Smooth muscle cell (in vitro differentiated cells): ENCODE measurements around the gene FGD4. TPM values are rescaled to one million over a fixed set of nuclear protein-coding genes. Genes with fewer than 3 reads are reported as not detected.

ENCODE experiments used
- DNase-seq: peaks from one replicate; lab custom pipeline; 2025; ENCODE audit not compliant: unreplicated experiment; lab: John Stamatoyannopoulos, UW
- H2AFZ ChIP-seq: fragments of 200-600 bp; sonication (generic); 2 replicates; pipeline ENCODE4 v1.6.0; 2016; ENCODE audit warnings: antibody characterized with exemption, low read depth, mild to moderate bottlenecking
- H3F3A ChIP-seq: fragments of 200-600 bp; sonication (generic); 2 replicates; pipeline ENCODE4 v1.6.0; 2017; ENCODE audit warnings: antibody characterized with exemption, low read depth
- H3K27ac ChIP-seq: fragments of 200-600 bp; sonication (generic); 2 replicates; pipeline ENCODE4 v1.5.1; 2016; ENCODE audit warnings: low read depth, mild to moderate bottlenecking
- H3K27me3 ChIP-seq: fragments of 200-600 bp; sonication (generic); 2 replicates; pipeline ENCODE4 v1.6.1; 2016; ENCODE audit warnings: low read depth, mild to moderate bottlenecking
- H3K36me3 ChIP-seq: fragments of 200-600 bp; sonication (generic); 2 replicates; pipeline ENCODE4 v1.5.1; 2016; ENCODE audit warnings: low read depth
- H3K4me1 ChIP-seq: fragments of 200-600 bp; sonication (generic); 2 replicates; pipeline ENCODE4 v1.5.1; 2016; ENCODE audit warnings: low read depth
- H3K4me2 ChIP-seq: fragments of 200-600 bp; sonication (generic); 2 replicates; pipeline ENCODE4 v1.6.0; 2016; ENCODE audit warnings: mild to moderate bottlenecking
- H3K4me3 ChIP-seq: fragments of 200-600 bp; sonication (generic); 2 replicates; pipeline ENCODE4 v1.5.1; 2016; ENCODE audit warnings: mild to moderate bottlenecking
- H3K79me2 ChIP-seq: fragments of 200-600 bp; sonication (generic); 2 replicates; pipeline ENCODE4 v1.6.0; 2016; ENCODE audit warnings: low read depth, mild to moderate bottlenecking
- H3K9ac ChIP-seq: fragments of 200-600 bp; sonication (generic); 2 replicates; pipeline ENCODE4 v1.6.0; 2016; ENCODE audit warnings: low read depth
- H3K9me3 ChIP-seq: fragments of 200-600 bp; sonication (generic); replicated peaks from 2 replicates; pipeline ENCODE4 v1.5.1; 2016; ENCODE audit warnings: low read depth
- H4K20me1 ChIP-seq: fragments of 200-600 bp; sonication (generic); 2 replicates; pipeline ENCODE4 v1.6.0; 2016; ENCODE audit warnings: low read depth
- WGBS: methylation state at CpG from one replicate; pipeline ENCODE4 v1.1.7; 2016; ENCODE audit warnings: low lambda C conversion rate; 5-methylcytosine and 5-hydroxymethylcytosine counted together
- polyA plus RNA-seq: library from polyadenylated mRNA; unstranded; fragments of >200 nt; fragmentation: Nextera tagmentation; extraction: Ambion mirVana; gene quantifications from 2 replicates; pipeline ENCODE4 v1.2.1, GENCODE V29; 2016
- total RNA-seq: library from RNA; depleted of rRNA; stranded (reverse); fragments of >200 nt; gene quantifications from 2 replicates; pipeline ENCODE4 v1.2.3, GENCODE V29; 2014
- TF ChIP-seq, protein P1 (sequence below): fragments of 200-600 bp; sonication (generic); IDR thresholded peaks from 2 replicates; pipeline ENCODE4 v1.5.1; 2017; ENCODE audit warnings: borderline replicate concordance, mild to moderate bottlenecking, antibody characterized with exemption; ENCODE audit not compliant: insufficient read depth, poor library complexity, severe bottlenecking

FGD4 gene
- total and polyA plus RNA-seq, 2 experiments from 2014 or later: 0.42 to 5.8 TPM

DNA sequence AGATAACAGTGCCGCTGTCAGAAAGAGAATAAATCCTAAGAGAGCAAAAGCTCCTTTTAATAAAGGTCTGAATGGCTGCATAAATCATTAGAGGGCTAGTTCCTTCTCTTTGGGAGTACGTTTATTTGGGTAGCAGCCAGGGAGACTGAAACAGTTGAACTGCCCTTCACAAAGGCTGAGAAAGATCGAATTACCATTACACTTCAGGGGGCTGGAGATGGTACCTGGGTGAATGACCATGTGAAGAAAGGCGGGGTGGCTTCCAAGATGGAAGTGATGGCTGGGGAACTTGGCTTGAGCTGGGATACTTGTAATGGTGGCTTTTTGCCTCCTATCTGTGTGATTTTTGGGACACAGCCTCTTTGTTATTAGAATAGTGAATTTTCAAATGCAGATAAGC, 1.7 kb upstream of the FGD4 start:
- no peak overlapping the region for H3K9ac ChIP-seq
- H4K20me1 ChIP-seq: no peaks in the 10 kb centered on the region
- H3K27ac ChIP-seq: no peak overlapping the region
- no peak overlapping the region for H2AFZ ChIP-seq
- peaks cover 6% of the 10 kb centered on the region for H3K79me2 ChIP-seq
- TF ChIP-seq, protein P1, sequence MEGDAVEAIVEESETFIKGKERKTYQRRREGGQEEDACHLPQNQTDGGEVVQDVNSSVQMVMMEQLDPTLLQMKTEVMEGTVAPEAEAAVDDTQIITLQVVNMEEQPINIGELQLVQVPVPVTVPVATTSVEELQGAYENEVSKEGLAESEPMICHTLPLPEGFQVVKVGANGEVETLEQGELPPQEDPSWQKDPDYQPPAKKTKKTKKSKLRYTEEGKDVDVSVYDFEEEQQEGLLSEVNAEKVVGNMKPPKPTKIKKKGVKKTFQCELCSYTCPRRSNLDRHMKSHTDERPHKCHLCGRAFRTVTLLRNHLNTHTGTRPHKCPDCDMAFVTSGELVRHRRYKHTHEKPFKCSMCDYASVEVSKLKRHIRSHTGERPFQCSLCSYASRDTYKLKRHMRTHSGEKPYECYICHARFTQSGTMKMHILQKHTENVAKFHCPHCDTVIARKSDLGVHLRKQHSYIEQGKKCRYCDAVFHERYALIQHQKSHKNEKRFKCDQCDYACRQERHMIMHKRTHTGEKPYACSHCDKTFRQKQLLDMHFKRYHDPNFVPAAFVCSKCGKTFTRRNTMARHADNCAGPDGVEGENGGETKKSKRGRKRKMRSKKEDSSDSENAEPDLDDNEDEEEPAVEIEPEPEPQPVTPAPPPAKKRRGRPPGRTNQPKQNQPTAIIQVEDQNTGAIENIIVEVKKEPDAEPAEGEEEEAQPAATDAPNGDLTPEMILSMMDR: no peak
- WGBS: 83% methylated on average over 4 of the region's 4 CpGs
- no peak for DNase-seq
- H3F3A ChIP-seq: peaks cover 4% of the 10 kb centered on the region
- peaks cover 17% of the 10 kb centered on the region for H3K27me3 ChIP-seq
- no peak overlapping the region for H3K4me3 ChIP-seq
- no peaks in the 10 kb centered on the region for H3K4me1 ChIP-seq
- H3K4me2 ChIP-seq: no peak overlapping the region
- H3K36me3 ChIP-seq: no peaks in the 10 kb centered on the region
- H3K9me3 ChIP-seq: no peaks in the 10 kb centered on the region

DNA sequence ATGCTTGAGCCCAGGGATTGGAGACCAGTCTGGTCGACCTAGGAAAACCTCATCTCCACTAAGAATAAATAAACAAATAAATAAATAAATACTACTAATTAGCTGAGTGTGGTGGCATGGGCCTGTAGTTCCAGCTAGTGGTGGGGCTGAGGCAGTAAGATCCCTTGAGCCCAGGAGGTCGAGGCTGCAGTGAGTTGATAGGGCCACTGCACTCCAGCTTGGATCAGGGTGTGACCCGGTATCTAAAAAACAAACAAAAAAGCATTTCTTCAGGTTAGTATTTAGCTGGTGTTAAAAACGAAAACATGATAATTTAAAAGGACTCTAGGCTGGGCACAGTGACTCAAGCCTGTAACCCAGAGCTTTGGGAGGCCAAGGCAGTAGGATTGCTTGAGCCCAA, 1.2 kb upstream of the FGD4 start:
- no peaks in the 10 kb centered on the region for H4K20me1 ChIP-seq

DNA sequence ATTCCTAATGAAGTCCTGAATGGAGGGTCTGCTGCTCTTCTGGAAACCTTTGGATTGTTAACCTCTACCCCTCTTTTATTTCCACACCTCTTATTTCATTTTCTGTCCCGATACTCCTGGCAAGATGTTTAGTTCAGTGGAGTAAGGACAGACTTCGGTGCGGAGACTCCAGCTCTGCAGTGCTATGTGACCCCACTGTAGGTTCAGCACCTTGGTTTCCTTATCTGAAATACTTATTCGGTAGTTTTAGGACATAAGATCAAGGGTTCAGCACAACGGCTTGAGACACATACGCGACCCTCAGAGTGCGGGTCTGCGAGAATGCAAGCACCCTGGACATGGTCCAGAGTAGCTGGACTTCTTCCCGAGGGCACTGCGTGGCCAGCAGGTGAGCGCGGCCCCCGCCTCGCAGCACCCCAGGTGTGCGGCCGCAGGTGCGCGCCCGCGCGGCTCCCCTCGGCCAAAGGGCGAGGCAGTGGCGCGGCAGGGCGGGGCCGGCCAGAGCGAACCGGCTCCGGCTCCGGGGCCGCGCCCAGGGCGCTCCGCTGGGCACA, 465 bp upstream of the FGD4 start:
- peaks cover 6% of the 10 kb centered on the region for H3K79me2 ChIP-seq
- H2AFZ ChIP-seq: peak overlapping the region; percentile 30
- no peaks in the 10 kb centered on the region for H4K20me1 ChIP-seq
- H3K4me3 ChIP-seq: peak overlapping the region; percentile 63
- DNase-seq: no peak
- no peak overlapping the region for H3K27ac ChIP-seq
- no peaks in the 10 kb centered on the region for H3K4me1 ChIP-seq
- H3K27me3 ChIP-seq: peaks cover 17% of the 10 kb centered on the region
- H3K36me3 ChIP-seq: no peaks in the 10 kb centered on the region
- 3% methylated on average over 32 of the region's 36 CpGs for WGBS
- TF ChIP-seq, protein P1: no peak
- peak overlapping the region; percentile 86 for H3K4me2 ChIP-seq
- no peak overlapping the region for H3K9ac ChIP-seq
- no peaks in the 10 kb centered on the region for H3K9me3 ChIP-seq
- peaks cover 4% of the 10 kb centered on the region for H3F3A ChIP-seq

More for the DNA sequence above, 1.2 kb upstream of the FGD4 start:
- Histone ChIP-seq H3F3A (peaks cover 4% of the 10 kb centered on the region), H2AFZ (no peak overlapping the region), H3K4me3 (no peak overlapping the region), H3K27me3 (peaks cover 17% of the 10 kb centered on the region), H3K4me2 (no peak overlapping the region), H3K4me1 (no peaks in the 10 kb centered on the region), H3K36me3 (no peaks in the 10 kb centered on the region), H3K9me3 (no peaks in the 10 kb centered on the region), H3K27ac (no peak overlapping the region), H3K79me2 (peaks cover 6% of the 10 kb centered on the region), H3K9ac (no peak overlapping the region)
- whole genome bisulfite sequencing: 88% methylated on average over 4 of the region's 4 CpGs
- DNase-seq: no peak
- TF ChIP-seq, protein P1: no peak

GRCh38 chr12:32400114-32400672, 835 bp downstream of the FGD4 start:
- DNase-seq: no peak
- Histone ChIP-seq H3F3A (no peaks in the 10 kb centered on the region), H3K4me2 (peak overlapping the region; percentile 86), H2AFZ (peak overlapping the region; percentile 22), H3K36me3 (no peaks in the 10 kb centered on the region), H3K79me2 (peaks cover 10% of the 10 kb centered on the region), H4K20me1 (no peaks in the 10 kb centered on the region), H3K9me3 (no peaks in the 10 kb centered on the region), H3K9ac (no peak overlapping the region), H3K4me3 (peak overlapping the region; percentile 63), H3K4me1 (no peaks in the 10 kb centered on the region), H3K27me3 (peaks cover 17% of the 10 kb centered on the region), H3K27ac (peak overlapping the region; percentile 8)
- TF ChIP-seq, protein P1: no peak
- 5% methylated on average over 15 of the region's 15 CpGs for WGBS
